RPMI8226 (cell line): ENCODE results near the gene GTPBP4.
"Not testable (repeated sequence)": the region's sequence is repeated elsewhere in the genome, so short reads cannot be mapped to it uniquely, and the experiment has no call there.

Source experiments
- DNase-seq: peaks from one replicate; pipeline ENCODE4 v3.0.0-alpha.2; 2015

The GTPBP4 gene

GRCh38 chr10:992871-993270 is 4.6 kb downstream of the GTPBP4 start:
- DNase-seq: no peak

DNA sequence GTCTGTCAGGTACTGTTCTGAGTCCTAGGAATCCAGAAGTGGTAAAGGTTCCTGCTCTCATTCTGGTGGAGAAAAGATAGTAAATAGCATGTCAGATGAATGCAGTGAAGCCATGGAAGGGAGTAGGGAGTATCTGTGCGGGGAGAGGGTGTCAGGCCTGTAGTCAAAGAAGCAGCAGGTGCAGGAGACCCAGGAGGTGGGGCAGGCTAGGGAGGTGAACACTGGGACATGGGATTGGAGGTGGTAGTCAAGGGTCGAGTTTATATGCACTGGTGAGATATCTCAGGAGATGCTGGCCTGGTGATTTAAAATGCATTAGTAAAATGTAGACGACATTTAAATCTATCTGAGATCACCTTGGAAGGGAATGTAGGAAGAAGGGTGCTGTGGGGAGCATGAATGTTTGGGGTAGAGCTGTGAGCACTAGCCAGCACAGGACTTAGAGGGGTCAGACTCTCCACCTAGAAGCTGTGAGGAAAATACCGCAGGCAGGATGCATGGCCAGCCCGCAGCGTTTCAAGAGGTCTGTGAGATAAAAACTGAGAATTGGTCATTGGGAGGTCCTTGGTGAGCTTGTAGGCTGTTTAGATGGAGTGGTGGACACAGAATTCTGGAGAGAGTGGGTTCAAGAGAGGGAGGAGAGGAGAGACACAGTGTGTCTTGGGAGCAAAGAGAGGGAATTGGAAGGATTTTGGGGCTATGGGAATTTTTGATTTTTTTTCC is 6.8 kb downstream of the GTPBP4 start:
- DNase-seq: no peak

DNA sequence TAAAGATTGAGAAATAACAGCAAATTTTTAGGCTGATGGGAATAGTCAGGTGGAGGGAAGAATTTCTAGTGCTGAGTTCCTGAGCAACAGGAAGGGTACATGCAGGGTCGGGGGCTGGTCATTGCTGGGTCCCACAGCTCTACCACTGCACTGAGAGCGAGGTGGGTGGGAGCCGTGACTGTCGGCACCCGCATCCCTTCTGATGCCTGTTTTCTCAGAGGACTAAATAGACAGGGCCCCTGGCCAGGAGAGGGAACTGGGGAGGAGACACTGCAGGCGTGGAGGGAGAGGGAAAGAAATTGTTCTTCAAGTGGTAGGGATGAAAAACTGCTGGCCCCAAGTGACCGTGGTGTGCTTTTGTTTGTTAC is 7.3 kb downstream of the GTPBP4 start:
- no peak for DNase-seq

DNA sequence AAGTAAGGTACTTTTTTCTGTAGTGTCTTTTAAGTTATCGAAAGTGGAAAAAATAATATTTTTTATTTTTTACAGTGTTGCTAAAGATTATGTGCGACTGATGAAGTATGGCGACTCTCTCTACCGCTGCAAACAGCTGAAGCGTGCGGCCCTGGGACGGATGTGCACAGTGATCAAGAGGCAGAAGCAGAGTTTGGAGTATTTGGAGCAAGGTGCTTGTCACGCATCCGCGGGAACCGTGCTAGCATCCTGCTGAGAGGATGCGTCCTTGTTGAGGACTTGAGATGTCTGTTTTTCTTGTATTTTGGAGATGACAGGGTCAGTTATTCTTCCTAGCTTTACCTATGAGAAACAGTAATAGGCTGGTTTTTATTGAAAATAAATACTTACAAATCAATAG is 7.8 kb downstream of the GTPBP4 start:
- DNase-seq: no peak

- DNase-seq: no peak
Measured at GRCh38 chr10:997266-998022, 9.2 kb downstream of the GTPBP4 start.

- no peak for DNase-seq
Measured at GRCh38 chr10:1002425-1003006, 14.3 kb downstream of the GTPBP4 start.

GRCh38 chr10:1003884-1004670 is 15.8 kb downstream of the GTPBP4 start:
- DNase-seq: no peak

- DNase-seq: no peak
Measured at GRCh38 chr10:1006573-1006972, 18.3 kb downstream of the GTPBP4 start.

- DNase-seq: no peak
Measured at GRCh38 chr10:1007583-1007982, 19.3 kb downstream of the GTPBP4 start.

- DNase-seq: no peak
Measured at GRCh38 chr10:1009071-1009494, 20.8 kb downstream of the GTPBP4 start.

DNA sequence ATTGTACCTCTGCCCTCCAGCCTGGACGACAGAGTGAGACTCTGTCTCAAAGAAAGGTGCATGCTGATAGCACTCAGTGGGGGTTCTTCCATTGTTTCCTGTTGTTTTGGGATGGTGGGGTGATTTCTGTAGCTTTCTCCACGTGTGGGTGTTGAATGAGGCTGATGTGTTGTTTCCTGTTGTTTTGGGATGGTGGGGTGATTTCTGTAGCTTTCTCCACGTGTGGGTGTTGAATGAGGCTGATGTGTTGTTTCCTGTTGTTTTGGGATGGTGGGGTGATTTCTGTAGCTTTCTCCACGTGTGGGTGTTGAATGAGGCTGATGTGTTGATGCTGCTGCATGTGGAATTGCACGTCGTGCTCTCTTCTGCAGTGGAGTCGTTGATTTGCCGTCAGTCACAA is 21.7 kb downstream of the GTPBP4 start:
- DNase-seq: not testable (repeated sequence)

GRCh38 chr10:1010703-1011102 is 22.5 kb downstream of the GTPBP4 start:
- DNase-seq: no peak

GRCh38 chr10:1011696-1012095 is 23.5 kb downstream of the GTPBP4 start:
- no peak for DNase-seq

DNA sequence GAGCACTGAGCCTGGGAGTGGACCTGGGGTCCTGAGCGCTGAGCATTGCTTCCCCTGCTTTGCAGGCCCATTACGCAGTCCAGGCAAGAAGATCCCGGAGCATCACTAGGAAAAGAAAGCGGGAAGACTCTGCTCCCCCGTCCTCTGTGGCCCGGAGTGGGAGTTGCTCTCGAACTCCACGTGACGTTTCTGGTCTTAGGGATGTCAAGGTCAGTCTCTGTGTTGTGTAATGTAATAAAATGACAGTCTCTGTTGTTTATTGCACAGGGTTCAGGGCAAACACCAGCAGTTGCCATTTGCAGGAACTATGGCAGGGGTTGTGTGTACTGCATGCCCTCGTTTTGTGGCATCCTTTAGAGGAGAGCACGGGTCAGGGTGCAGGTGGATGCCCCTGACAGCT is 27.5 kb downstream of the GTPBP4 start:
- no peak for DNase-seq

DNA sequence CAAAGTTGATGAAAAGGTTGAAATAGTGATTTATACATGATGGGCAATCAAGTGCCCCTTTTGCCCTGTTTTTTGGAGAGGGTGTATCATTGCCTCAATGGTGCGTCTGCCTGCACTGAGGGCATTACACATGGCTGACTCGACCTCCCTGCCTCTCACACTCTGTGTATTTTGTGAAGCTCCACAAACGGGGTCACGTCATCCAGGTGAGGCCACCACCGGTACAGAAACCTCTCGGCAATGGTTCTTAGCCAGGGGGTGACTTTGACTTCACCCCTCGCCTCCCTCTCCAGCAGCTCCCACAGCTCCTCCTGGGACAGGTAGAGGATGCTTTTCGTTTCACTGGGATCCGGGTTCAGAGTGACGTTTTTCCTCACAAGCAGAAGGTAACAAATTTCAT is 31.1 kb downstream of the GTPBP4 start:
- no peak for DNase-seq

DNA sequence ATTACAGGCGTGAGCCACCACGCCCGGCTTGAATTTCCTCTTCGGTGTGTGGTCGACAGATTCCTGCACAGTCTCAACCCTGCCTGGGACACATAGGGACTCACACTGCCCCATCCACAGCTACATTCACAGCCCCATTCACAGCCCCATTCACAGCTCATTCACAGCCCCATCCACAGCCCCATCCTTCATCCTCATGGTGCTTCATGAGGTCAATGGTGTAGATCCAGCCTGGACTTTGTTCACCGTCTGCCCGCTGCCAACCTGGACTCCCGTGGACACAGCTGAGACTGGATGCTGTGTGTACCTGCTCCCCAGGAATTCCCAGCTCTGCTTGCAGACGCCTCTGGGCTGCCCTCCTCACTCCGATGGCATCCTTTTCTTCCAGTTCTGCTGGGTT is 32.2 kb downstream of the GTPBP4 start:
- DNase-seq: no peak

DNA sequence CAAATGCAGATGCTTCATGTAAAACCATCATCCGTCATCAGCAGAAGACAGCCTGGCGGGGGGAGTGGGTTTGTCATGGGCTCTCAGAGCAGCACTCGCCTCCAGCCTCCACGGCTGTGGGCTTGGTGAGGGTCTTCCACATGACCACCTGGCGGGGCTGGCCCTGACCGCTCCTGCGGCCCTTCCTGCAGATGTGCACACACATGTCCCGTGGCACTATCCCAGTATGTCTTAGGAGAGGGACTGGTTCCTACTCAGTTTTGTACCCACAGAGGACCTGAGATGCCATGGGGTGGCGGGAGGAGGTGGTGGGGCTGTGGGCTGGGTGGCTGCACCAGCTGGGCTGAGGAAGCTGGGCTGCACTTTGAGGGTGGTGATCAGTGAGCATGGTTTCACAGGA is 32.7 kb downstream of the GTPBP4 start:
- DNase-seq: no peak

- no peak for DNase-seq
Measured at GRCh38 chr10:1022413-1022812, 34.2 kb downstream of the GTPBP4 start.

DNA sequence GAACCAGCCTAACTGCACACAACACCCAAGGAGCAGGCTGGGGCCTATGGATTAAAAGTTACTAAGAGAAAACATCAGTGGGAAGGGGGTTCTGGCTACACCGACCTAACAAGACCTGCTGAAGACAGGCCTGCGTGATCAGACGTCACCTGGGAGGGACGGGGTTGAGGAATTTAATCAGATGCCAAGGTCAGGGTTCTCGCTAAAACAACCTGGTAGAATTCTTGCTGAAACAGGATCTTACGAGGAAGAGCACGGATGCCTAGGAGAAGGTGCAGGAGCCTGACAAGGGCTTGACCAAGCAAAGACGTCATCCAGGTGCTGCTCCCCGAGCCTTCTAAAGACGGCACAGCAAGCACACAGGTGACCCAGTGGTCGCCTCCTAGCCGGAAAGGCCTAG is 35.9 kb downstream of the GTPBP4 start:
- no peak for DNase-seq

DNA sequence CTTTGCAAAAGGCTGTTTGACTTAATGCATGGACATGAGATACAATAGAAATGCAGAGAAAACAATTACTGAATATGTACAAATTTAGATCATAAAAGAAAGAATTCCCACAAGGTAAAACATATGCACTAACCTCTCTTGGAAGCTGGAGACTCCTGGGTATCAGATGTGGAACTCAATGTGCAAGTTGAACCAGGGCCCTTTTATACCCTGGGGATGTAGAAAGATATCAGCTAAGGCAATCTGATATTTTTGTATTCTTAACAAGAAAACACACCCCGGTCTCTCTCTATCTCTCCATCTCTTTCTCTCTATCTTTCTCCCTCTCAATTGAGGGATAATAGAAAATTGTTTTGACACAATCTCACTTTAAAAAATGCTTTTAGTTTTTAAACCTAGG is 37.4 kb downstream of the GTPBP4 start, which contains the start of gene IDI2:
Gene IDI2 (minus strand): TSS at position 177 of the 400 bp plus-strand sequence. CDS start 1,136 bp downstream, outside the sequence.
- no peak for DNase-seq

GRCh38 chr10:1026578-1026977 is 38.3 kb downstream of the GTPBP4 start:
- no peak for DNase-seq

- DNase-seq: no peak
Measured at GRCh38 chr10:1029838-1030237, 41.6 kb downstream of the GTPBP4 start.

- no peak for DNase-seq
Measured at GRCh38 chr10:1033601-1034000, 45.4 kb downstream of the GTPBP4 start.
